ENCODE data around the gene TRIM47.

Gene TRIM47

DNA sequence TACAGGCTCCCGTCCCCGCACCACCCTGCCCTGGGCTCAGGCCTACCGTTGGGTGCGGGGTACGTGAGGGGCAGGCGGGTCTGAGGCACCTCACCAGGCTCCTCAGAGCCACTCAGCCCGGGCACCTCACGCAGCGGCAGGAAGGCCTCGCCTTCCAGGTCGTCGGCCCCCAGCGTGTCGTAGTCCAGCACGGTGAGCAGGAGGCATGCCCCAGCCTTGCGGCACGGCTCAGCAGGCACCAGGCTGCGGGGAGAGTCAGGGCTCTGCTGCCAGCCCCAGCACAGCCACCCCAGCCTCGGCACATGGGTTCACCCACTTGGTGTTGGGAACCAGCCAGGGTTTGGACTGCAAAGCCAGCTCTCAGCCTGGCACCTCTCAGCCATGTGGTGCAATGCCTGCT is 49.6 kb downstream of the TRIM47 start:
- DNase-seq (ENCODE audit: low read depth): no peak
- no peak overlapping the region for H3K4me3 ChIP-seq (ENCODE audit: low read length)
- no peak for TF ChIP-seq CTCF (conservative IDR thresholded peaks at IDR 0.05; ENCODE audit: low read length)

GRCh38 chr17:75828076-75828400 is 50.3 kb downstream of the TRIM47 start:
- DNase-seq (ENCODE audit: low read depth): no peak
- TF ChIP-seq CTCF (conservative IDR thresholded peaks at IDR 0.05; ENCODE audit: low read length): no peak
- H3K4me3 ChIP-seq (ENCODE audit: low read length): no peak overlapping the region

- H3K4me3 ChIP-seq (ENCODE audit: low read length): peak overlapping the region; percentile 30; the same call in 1 of the 2 replicates
- TF ChIP-seq CTCF (conservative IDR thresholded peaks at IDR 0.05; ENCODE audit: low read length): peak; percentile 61
- DNase-seq (ENCODE audit: low read depth): peak; percentile 40
These were observed 50.9 kb downstream of the TRIM47 start for GRCh38 chr17:75827308-75828075.

- H3K4me3 ChIP-seq (ENCODE audit: low read length): no peak overlapping the region
- DNase-seq (ENCODE audit: low read depth): no peak
- no peak for TF ChIP-seq CTCF (conservative IDR thresholded peaks at IDR 0.05; ENCODE audit: low read length)
These were observed 51.6 kb downstream of the TRIM47 start for GRCh38 chr17:75826561-75827307.

GRCh38 chr17:75825748-75826370 is 52.5 kb downstream of the TRIM47 start:
- H3K4me3 ChIP-seq (ENCODE audit: low read length): no peak overlapping the region
- TF ChIP-seq CTCF (conservative IDR thresholded peaks at IDR 0.05; ENCODE audit: low read length): no peak
- DNase-seq (ENCODE audit: low read depth): no peak

DNA sequence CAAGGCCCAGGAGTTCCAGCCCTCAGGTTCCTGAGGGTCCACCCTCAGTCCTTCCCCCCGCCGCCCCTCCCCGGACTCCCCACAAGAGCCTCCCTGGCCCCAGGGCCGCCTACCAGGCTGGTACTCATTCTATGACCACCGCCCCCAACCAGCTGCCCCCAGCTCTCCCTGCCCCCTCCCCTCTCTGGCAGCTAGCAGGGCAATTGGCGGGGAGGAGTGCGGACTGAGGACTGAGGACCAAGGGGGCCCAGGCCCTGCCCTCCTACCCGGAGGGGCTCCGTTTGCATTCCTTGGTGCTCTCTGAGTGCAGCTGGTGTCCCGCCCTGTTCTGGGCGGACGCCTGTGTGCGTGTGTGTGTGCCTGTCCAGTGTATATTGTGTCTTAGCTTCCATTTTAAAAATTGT is 53.2 kb downstream of the TRIM47 start:
- H3K4me3 ChIP-seq (ENCODE audit: low read length): no peak overlapping the region
- DNase-seq (ENCODE audit: low read depth): no peak
- TF ChIP-seq CTCF (conservative IDR thresholded peaks at IDR 0.05; ENCODE audit: low read length): no peak

Measured in AG10803 (cell line).